ENCODE measurements around the gene TMEM266. TPM values are rescaled to one million over a fixed set of nuclear protein-coding genes. Genes with fewer than 3 reads are reported as not detected.

Gene TMEM266
- total and polyA plus RNA-seq, 2 of the 4 experiments (the other 2 are of a cell fraction): not detected

GRCh38 chr15:76162036-76162398, 102.2 kb downstream of the TMEM266 start:
- Histone ChIP-seq H3K18ac (ENCODE audit: low read depth, low read length) (peak overlapping the region; percentile 2; the same call in 1 of the 2 replicates), H2BK5ac (ENCODE audit: low read depth, low read length, poor library complexity, severe bottlenecking) (no peak overlapping the region), H3K14ac (replicated peaks; ENCODE audit: low read depth, low read length) (peak overlapping the region; percentile 52), H2AFZ (replicated peaks; ENCODE audit: low read length, poor library complexity) (no peak overlapping the region), H2AK9ac (replicated peaks; ENCODE audit: low read depth, low read length, poor library complexity) (no peak overlapping the region), H2AK5ac (ENCODE audit: low read depth, low read length) (peak overlapping the region; percentile 88), H3K27ac (ENCODE audit: insufficient read depth, low read length) (no peak overlapping the region), H3K9me3 (ENCODE audit: control insufficient read depth, insufficient read depth, low read length) (no peaks in the 10 kb centered on the region), H3K36me3 (ENCODE audit: control insufficient read depth, insufficient read depth, low read length) (no peaks in the 10 kb centered on the region), H3K9ac (ENCODE audit: low read depth, low read length) (no peak overlapping the region), H4K20me1 (ENCODE audit: insufficient read depth, low read length) (no peaks in the 10 kb centered on the region), H2BK15ac (ENCODE audit: low read depth, low read length) (peak overlapping the region; percentile 98; the same call in 1 of the 3 replicates), H4K91ac (ENCODE audit: insufficient read depth, low read depth, low read length) (peak overlapping the region; percentile 97; the same call in 1 of the 2 replicates), H3K4me1 (ENCODE audit: control insufficient read depth, insufficient read depth, low read length) (peaks cover 19% of the 10 kb centered on the region), H4K8ac (ENCODE audit: low read depth in 2 of 2, low read length in 2 of 2) (peak overlapping the region in 1 of 2 experiments; percentile 97; a peak in 1 of 4 replicates), H2BK120ac (ENCODE audit: low read depth, low read length) (peak overlapping the region; percentile 92), H3K56ac (ENCODE audit: extremely low read depth, insufficient read depth, low read length) (no peak overlapping the region), H3K4me2 (ENCODE audit: low read depth, low read length) (no peak overlapping the region), H2BK20ac (ENCODE audit: low read depth, low read length) (peak overlapping the region; percentile 79), H4K5ac (ENCODE audit: low read depth, low read length) (peak overlapping the region; percentile 15; the same call in 1 of the 2 replicates), H3K9me1 (ENCODE audit: insufficient read depth, low read length) (peaks cover 13% of the 10 kb centered on the region), H3K79me1 (ENCODE audit: low read depth in 1 of 2, low read length in 2 of 2) (no peaks in the 10 kb centered on the region), H3K4ac (ENCODE audit: low read depth, low read length) (peak overlapping the region; percentile 96), H3K4me3 (ENCODE audit: insufficient read depth, low read depth, low read length) (no peak overlapping the region), H3K27me3 (ENCODE audit: control insufficient read depth, insufficient read depth, low read length) (no peaks in the 10 kb centered on the region), H3K23ac (ENCODE audit: low read depth, low read length) (no peak overlapping the region)
- DNase-seq (no peak), ATAC-seq (ENCODE audit: low read depth) (no peak)
- ChIA-PET POLR2A (ENCODE audit: unreplicated experiment) (no interaction called here), CTCF (no interaction called here)
- no peak for TF ChIP-seq MAFK (IDR thresholded peaks at IDR 0.05; ENCODE audit: low read depth, low read length)
- TF ChIP-seq CHD1 (IDR thresholded peaks at IDR 0.05; ENCODE audit: low read depth, low read length): no peak
- TF ChIP-seq, protein P1, sequence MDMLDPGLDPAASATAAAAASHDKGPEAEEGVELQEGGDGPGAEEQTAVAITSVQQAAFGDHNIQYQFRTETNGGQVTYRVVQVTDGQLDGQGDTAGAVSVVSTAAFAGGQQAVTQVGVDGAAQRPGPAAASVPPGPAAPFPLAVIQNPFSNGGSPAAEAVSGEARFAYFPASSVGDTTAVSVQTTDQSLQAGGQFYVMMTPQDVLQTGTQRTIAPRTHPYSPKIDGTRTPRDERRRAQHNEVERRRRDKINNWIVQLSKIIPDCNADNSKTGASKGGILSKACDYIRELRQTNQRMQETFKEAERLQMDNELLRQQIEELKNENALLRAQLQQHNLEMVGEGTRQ (IDR thresholded peaks at IDR 0.05; ENCODE audit: low read depth, low read length): no peak
- no peak for TF ChIP-seq NFE2L2 (IDR thresholded peaks at IDR 0.05; ENCODE audit: low read depth, low read length)
- TF ChIP-seq MXI1 (IDR thresholded peaks at IDR 0.05; ENCODE audit: borderline replicate concordance, low read depth, low read length): no peak
- no peak for TF ChIP-seq RFX5 (IDR thresholded peaks at IDR 0.05; ENCODE audit: low read depth, low read length)
- no peak for TF ChIP-seq RAD21 (IDR thresholded peaks at IDR 0.05; ENCODE audit: low read length)
- no peak for TF ChIP-seq MAZ (IDR thresholded peaks at IDR 0.05; ENCODE audit: borderline replicate concordance, low read depth, low read length)
- no peak for TF ChIP-seq POLR2A (IDR thresholded peaks at IDR 0.05; ENCODE audit: low read depth, low read length)
- no peak for TF ChIP-seq ELK1 (IDR thresholded peaks at IDR 0.05; ENCODE audit: borderline replicate concordance, low read depth, low read length)
- no peak for TF ChIP-seq CEBPB (IDR thresholded peaks at IDR 0.05; ENCODE audit: low read depth, low read length)
- TF ChIP-seq BHLHE40 (IDR thresholded peaks at IDR 0.05; ENCODE audit: low read depth, low read length): no peak
- TF ChIP-seq FOS (IDR thresholded peaks at IDR 0.05; ENCODE audit: low read depth, low read length): no peak
- no peak for TF ChIP-seq SMC3 (IDR thresholded peaks at IDR 0.05; ENCODE audit: low read depth, low read length)
- TF ChIP-seq RCOR1 (IDR thresholded peaks at IDR 0.05; ENCODE audit: insufficient replicate concordance, low read length): no peak
- TF ChIP-seq, protein P2, sequence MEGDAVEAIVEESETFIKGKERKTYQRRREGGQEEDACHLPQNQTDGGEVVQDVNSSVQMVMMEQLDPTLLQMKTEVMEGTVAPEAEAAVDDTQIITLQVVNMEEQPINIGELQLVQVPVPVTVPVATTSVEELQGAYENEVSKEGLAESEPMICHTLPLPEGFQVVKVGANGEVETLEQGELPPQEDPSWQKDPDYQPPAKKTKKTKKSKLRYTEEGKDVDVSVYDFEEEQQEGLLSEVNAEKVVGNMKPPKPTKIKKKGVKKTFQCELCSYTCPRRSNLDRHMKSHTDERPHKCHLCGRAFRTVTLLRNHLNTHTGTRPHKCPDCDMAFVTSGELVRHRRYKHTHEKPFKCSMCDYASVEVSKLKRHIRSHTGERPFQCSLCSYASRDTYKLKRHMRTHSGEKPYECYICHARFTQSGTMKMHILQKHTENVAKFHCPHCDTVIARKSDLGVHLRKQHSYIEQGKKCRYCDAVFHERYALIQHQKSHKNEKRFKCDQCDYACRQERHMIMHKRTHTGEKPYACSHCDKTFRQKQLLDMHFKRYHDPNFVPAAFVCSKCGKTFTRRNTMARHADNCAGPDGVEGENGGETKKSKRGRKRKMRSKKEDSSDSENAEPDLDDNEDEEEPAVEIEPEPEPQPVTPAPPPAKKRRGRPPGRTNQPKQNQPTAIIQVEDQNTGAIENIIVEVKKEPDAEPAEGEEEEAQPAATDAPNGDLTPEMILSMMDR (conservative IDR thresholded peaks at IDR 0.05; ENCODE audit: low read depth, low read length): no peak
- dilution Hi-C loops (cut with HindIII; ENCODE audit: low sequenced_read_pairs, unreplicated experiment) (no loop called here), in situ Hi-C loops (cut with MboI; ENCODE audit: low sequenced_read_pairs) (no loop called here), intact Hi-C loops (cut with micrococcal nuclease) (no loop called here)
- no TSS peak for BruUV-seq (replicated peaks)
- WGBS, 2 experiments (ENCODE audit: extremely low coverage in 2 of 2, insufficient read length in 1 of 2): no CpG with 5 or more reads among the region's 12 CpGs
